GM20000 (cell line): ENCODE results near the gene FNIP2.

ENCODE experiments used
- DNase-seq: peaks from one replicate; pipeline ENCODE4 v3.0.0; 2012; ENCODE audit warnings: low spot score
- CTCF ChIP-seq: IDR thresholded peaks from 2 replicates; pipeline ENCODE4 v1.5.1; 2012; ENCODE audit warnings: mild to moderate bottlenecking, control low read depth; ENCODE audit errors: extremely low read depth, missing control alignments

Gene FNIP2

GRCh38 chr4:158936238-158936637 lies 167.4 kb downstream of the FNIP2 start:
- DNase-seq: no peak
- no peak for TF ChIP-seq CTCF

GRCh38 chr4:158938220-158939044 lies 169.6 kb downstream of the FNIP2 start:
- TF ChIP-seq CTCF: no peak
- no peak for DNase-seq

GRCh38 chr4:158940271-158940670 lies 171.4 kb downstream of the FNIP2 start:
- DNase-seq: no peak
- no peak for TF ChIP-seq CTCF

GRCh38 chr4:158941321-158941720 lies 172.5 kb downstream of the FNIP2 start:
- DNase-seq: no peak
- TF ChIP-seq CTCF: no peak

GRCh38 chr4:158941895-158942294 lies 173.1 kb downstream of the FNIP2 start:
- no peak for DNase-seq
- no peak for TF ChIP-seq CTCF

- DNase-seq: no peak
- no peak for TF ChIP-seq CTCF
These were observed 176.8 kb downstream of the FNIP2 start for GRCh38 chr4:158945529-158946108.

- no peak for TF ChIP-seq CTCF
- DNase-seq: no peak
These were observed 178.0 kb downstream of the FNIP2 start for GRCh38 chr4:158946825-158947224.
